HG02973 (cell line): Measurements from ENCODE around the gene POLR2F.

Experiments
- ATAC-seq: cut with Tn5 transposase; IDR thresholded peaks from one replicate; pipeline ENCODE4 v1.9.1; 2021; ENCODE audit warnings: moderate library complexity; ENCODE audit not compliant: unreplicated experiment

POLR2F gene

GRCh38 chr22:37979782-37980181 is 26.3 kb downstream of the POLR2F start:
- ATAC-seq: no peak

DNA sequence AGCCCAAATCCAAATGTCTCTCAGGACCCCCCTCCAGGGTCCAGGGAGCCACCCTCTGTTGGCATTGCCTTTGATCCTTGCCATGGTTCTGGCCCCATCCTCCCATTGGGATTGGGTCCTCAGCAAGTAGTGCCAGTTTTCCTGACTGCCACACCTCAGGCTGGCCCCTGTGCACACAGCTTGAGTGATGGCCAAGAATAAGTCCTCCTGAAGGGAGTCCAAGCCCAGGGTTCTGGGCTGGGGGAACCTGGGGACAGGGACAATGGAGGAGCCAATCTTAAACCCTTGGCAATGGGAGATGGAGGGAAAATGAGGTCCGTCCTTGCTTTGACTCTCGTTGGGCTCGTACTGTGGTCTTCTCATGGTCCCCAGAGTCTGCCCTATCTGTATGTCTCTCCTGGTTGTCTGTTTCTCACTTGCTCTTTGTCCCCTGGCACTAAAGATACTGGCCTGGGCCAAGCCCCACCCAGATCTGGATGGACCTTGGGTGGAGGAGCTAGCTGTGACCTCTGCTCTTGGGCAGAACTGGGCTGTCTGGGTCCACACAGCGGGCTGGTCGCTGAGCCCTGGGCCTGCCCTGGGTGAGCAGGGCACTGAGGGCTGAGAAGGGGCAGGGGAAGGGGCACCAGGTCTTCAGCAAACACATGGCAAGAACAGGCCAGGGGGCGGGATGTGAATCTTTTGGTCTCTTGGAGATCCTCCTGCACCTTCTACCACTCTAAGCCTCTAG is 27.9 kb downstream of the POLR2F start:
- no peak for ATAC-seq

DNA sequence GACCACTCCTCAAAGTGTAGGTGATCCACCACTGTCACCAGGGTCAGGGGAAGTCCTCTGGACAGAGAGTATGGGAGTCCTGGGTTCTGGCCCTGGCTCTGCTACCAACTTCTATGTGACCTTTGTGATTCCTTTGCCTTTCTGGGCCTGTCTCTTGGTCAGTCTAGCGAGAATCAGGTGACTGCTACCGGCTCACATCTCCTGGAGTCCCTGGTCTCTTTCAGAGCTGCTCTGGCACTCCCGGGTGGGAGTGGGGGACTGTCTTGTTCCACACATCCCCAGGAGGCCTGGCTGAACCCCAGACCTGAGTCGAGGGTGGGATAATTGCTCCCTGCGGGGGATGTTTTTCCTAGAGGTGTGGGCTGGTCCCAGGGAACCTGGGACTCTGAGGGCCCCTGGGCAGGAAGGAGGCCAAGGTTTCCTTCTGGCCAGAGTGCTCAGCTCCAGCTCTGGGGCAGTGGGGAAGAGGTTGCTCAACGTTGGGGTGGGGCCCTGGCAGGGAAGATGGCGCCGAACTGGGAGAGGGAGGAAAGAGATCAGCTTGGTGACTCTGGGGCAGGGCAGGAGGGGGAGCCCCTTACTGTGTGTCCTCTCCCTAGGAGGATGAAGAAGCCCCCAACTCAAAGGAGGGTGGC is 28.8 kb downstream of the POLR2F start:
- no peak for ATAC-seq

- ATAC-seq: no peak
Measured at GRCh38 chr22:37982938-37983859, 29.7 kb downstream of the POLR2F start.

DNA sequence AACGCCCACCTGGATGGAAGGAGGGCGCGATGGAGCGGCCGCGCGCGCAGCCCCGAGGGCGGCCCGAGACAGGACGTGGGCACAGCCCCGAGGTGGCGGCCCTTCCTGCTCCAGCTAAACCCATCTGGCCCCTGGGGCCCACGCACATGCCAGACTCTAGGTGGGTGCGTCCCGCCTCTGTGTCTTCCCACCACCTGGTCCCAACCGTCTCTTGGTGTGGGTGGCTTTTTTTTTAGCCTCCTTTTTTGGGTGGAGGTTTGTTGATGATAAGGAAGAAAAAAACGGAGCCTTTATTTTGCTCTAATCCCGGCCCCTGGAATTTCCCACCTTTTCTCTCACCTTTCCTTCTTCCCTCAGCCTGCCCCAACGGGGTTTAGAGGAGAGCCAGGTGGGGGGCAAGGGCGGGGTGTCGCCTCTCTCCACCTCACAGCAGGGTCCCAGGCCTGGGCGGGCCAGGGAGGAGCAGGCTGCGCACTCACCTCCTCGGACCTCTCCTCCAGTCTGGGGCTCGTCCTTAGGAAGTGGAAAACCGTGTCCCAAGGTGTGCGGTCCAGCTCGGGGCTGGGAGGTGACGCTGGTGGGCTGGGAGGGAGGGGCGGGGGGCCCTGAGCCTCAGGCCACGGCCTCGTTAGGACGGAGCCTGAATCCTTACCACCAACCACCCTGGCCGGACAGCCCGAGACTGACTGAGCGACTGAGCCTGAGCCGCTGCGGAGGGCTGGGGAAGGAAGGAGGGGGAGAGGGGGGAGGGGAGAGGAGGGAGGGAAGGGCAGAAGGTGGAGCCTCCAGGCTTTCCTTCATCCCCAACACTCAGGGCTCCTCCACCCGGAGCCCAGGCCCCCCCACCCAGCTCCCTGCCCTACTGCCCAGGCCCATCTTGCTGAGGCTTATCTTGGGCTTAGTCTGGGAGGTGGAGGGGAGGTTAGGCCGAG is 30.6 kb downstream of the POLR2F start, which contains the start of gene SOX10:
Gene SOX10 (minus strand): TSS at position 696 of the 932 bp plus-strand sequence. CDS start 771 bp downstream, outside the sequence.
- ATAC-seq: no peak

DNA sequence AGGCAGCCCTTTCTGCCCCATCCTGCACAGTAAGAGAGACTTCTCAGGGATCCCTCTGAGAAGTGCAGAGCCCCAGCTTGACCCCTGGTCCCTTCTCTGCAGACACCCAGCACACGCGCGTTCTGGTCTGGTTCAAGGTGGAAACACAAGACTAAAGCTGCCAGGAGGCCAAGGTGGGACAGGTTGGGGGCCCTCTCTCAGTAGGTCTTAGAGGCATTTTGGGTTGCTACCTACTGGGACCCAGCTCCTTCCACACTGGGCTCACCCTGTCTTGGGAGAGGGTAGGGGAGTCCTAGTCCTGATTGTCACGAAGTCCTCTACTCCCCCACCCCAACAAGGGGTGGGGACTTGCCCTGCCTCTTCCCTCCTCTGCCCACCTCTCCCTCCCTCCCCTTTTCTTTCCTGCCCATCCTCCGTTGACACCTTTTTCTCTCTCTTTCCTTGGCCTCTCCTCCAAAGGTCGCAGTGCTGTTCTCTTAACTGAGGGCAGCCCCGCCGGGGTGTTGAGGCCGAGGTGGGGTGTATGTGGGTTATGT is 31.6 kb downstream of the POLR2F start:
- ATAC-seq: no peak

DNA sequence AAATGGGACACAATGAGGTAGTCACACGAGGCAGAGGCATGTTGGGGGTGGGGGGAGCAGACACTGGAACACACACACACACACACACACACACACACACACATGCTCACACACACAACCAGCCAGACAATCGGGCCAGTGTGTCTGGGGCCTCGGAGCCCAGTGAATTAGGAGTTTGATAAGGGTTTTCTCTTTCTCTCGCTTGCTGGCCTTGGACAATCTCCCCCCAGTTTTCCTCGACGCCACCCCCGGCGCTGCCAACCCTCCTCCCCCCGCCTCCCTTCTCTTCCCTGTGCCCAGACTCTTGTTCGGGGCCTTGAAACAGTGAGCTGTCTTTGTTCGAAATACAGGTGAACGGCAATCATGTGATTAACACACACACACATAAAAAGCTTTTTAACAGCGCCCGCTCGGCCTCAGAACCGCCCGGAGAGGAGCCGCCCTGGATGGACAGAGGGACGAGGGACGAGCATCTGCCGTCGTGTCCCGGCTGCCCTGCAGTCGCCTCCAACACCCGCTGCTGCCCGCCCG is 32.3 kb downstream of the POLR2F start:
- no peak for ATAC-seq

- no peak for ATAC-seq
Measured at GRCh38 chr22:37986371-37986770, 32.9 kb downstream of the POLR2F start.

GRCh38 chr22:37989146-37990045 is 35.9 kb downstream of the POLR2F start:
- ATAC-seq: no peak

DNA sequence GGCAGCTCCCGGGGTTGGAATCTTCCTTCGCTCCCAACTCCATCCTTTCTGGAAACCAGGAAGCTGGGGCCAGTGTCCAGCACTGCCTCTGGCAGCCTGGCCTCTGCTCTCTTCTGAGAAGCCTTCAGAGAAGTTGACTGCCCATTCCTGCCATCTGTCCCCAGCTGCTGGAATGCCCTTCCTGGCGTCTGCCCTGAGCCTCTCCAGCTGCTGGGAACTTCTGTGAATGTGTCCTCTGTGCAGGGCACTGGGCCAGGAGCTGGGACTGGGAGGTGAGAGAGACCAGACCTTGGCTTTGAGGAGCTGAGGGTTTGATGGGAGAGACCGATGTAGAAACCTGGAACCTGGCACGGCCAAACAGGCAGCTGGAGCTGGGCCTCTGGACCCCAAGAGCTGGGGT is 36.8 kb downstream of the POLR2F start:
- ATAC-seq: no peak

- no peak for ATAC-seq
Measured at GRCh38 chr22:37990862-37991261, 37.4 kb downstream of the POLR2F start.

DNA sequence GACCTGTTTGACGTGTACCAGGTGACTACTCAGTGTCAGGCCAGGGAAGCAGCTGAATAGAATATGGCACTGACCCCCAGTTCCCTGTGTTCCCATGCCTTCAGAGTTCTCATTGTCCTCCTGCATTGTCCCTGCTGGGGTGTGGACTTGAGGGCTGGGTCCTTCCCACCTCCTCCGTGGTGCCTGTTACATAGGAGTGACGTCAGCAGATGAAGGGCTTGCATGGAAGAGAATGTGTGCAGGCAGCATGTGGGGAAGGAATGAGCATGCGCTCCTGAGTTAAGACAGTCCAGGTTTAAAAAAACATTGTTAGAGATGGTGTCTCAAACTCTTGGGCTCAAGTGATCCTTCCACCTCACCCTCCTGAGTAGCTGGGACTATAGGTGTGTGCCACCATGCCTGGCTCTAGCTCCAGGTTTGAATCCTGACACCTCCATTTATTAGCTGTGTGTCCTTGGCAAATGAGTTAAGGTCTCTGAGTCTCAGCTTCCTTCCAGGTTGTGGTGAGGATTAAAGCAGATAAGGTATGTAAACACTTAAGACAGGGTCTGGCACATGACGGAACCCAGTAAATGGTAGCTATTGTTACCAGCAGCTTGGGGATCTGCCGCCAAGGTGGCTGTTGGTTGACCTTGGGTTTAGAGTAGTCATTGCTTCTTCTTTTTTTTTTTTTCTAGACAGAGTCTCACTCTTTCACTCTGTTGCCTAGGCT is 38.4 kb downstream of the POLR2F start:
- ATAC-seq: no peak

- no peak for ATAC-seq
Measured at GRCh38 chr22:37994049-37994448, 40.5 kb downstream of the POLR2F start.

DNA sequence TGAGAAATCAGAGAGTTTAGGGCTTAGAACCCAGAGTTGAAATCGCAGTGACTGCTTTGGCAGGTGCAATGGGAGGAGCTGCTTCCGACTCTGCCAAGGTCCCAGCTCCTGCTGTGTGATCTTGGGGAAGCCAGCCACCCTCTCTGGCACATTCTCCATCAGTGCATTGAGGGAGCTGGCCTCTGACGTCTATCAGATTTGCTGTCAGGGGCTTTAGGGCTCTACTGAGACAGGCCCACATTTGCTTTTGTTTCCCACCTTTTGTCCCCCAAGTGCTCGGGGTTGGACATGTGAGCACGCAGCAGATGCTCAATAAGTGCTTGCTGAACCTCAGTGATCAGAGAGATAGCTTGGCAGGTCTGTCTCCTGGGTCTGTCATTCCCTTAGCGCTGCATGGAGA is 41.5 kb downstream of the POLR2F start:
- ATAC-seq: no peak

DNA sequence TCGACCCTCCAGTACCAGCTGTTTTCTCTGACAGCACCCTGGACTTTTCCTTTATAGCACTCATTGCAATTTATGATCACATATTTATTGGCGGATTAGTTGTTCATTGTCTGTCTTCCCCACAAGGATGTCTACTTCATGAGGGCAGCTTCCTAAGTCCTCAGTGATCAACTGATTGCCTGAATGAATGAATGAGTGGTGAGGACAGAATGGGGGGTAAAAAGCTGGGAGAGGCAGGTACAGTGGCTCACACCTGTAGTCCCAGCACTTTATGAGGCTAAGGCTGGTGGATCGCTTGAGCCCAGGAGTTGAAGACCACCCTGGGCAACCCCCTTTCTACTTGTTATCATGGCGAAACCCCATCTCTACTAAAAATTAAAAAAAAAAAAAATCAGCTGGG is 42.0 kb downstream of the POLR2F start:
- ATAC-seq: no peak

DNA sequence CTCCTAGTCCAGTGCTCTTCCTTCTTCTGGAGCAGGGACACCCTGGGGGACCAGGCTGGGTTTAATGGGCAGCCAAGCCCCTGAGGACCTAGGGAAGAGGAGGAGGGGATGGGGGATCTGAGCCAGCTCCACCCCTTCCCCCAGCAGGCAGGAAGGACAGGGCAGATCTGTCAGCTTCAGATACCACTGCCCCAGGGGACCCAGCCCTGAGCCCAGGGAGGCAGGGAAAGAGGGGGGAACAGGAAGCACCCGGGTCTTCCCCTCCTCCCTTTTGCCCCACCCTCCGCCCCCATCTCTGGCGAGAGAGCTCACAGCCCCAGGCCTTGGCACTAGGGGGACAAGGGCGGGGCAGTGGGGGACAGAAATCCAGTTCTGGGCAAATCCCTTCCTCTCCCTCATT is 42.6 kb downstream of the POLR2F start:
- ATAC-seq: no peak

- no peak for ATAC-seq
Measured at GRCh38 chr22:37996515-37997246, 43.2 kb downstream of the POLR2F start.

DNA sequence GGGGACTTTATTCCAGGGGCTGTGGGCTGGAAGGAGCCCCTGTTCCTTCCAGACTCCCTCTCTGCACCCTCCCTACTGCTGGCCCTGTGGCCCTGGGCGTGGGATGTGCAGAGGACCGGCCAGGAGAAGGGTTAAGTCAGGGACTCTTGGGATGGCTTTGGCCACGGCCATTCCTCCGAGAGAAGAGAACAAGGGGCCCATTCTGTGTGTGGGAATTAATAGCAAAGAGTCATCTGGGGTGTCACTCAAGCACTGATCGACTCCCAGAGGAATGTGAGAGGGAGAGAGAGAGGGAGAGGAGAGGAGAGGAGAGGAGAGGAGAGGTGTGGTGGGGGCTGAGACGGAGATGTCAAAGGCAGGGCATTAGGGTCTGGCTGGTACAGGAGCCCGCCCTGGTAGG is 45.0 kb downstream of the POLR2F start:
- ATAC-seq: no peak
